Measurements from ENCODE around the gene FNDC1. TPM values are rescaled to one million over a fixed set of nuclear protein-coding genes. Genes with fewer than 3 reads are reported as not detected.

Gene FNDC1
- total RNA-seq, 1 experiment from 2014 or later, result 0.17 TPM

- intact Hi-C loops (cut with micrococcal nuclease; ENCODE audit: unreplicated experiment), result no loop called here
Observed at GRCh38 chr6:159163901-159164370, 5.3 kb upstream of the FNDC1 start.

DNA sequence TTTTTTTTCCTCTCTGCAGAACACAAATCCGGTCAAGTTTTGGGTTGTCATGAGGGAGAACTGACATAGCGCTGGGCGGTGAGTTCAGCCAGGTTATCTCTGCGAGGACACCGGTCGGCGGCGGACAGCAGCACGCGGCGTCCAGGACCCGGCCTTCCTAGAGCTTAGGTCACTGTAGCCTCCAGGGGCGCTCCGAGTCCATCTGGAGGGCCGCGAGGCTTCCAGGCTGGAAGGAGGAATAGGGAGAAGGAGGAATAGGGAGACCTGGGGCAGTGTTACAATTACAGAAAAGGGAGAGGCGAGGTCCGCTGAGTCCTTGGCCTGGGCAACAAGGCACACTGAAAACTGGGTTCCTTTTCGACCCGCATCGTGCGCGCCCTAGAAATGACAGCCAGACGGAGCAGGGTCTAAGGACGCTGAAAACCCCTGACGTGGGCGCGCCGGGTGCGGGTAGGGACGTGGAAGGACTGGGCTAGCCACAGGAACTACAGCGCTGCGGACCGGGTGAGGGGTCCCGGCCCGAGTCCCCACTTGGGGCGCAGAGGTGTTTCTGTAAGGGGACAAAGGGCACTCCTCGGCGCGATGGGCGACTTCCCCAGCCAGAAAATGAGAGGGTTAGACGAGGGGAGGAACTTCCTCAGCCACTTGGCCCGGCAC lies 536 bp upstream of the FNDC1 start:
- TF ChIP-seq, protein P1, sequence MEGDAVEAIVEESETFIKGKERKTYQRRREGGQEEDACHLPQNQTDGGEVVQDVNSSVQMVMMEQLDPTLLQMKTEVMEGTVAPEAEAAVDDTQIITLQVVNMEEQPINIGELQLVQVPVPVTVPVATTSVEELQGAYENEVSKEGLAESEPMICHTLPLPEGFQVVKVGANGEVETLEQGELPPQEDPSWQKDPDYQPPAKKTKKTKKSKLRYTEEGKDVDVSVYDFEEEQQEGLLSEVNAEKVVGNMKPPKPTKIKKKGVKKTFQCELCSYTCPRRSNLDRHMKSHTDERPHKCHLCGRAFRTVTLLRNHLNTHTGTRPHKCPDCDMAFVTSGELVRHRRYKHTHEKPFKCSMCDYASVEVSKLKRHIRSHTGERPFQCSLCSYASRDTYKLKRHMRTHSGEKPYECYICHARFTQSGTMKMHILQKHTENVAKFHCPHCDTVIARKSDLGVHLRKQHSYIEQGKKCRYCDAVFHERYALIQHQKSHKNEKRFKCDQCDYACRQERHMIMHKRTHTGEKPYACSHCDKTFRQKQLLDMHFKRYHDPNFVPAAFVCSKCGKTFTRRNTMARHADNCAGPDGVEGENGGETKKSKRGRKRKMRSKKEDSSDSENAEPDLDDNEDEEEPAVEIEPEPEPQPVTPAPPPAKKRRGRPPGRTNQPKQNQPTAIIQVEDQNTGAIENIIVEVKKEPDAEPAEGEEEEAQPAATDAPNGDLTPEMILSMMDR (IDR thresholded peaks at IDR 0.05; ENCODE audit: unreplicated experiment), result peak; percentile 37
- H3K27me3 Mint-ChIP-seq (ENCODE audit: unreplicated experiment), result peaks cover 100% of the 10 kb centered on the region
- no peaks in the 10 kb centered on the region for H3K9me3 Mint-ChIP-seq (ENCODE audit: low read depth, unreplicated experiment)
- CTCF ChIA-PET, result interaction anchor here (0.7 to 1.0 kb wide), 3 partner anchors 34 to 478 kb away, joined by 3 to 4 read pairs (median 3); no protein-coding TSS in a partner anchor
- intact Hi-C loops (cut with micrococcal nuclease; ENCODE audit: unreplicated experiment), result no loop called here
- BruUV-seq (replicated peaks), result no TSS peak
- peak; percentile 69 for DNase-seq
- no peaks in the 10 kb centered on the region for H3K36me3 Mint-ChIP-seq (ENCODE audit: insufficient read depth, unreplicated experiment)
- H3K4me1 Mint-ChIP-seq (ENCODE audit: low read depth, unreplicated experiment), result no peaks in the 10 kb centered on the region
- H3K27ac Mint-ChIP-seq (ENCODE audit: unreplicated experiment), result peak overlapping the region; percentile 13
- H3K4me3 Mint-ChIP-seq (ENCODE audit: low read depth, unreplicated experiment), result peak overlapping the region; percentile 74

More at GRCh38 chr6:159163901-159164370, 5.3 kb upstream of the FNDC1 start:
- no TSS peak for BruUV-seq (replicated peaks)
- DNase-seq, result no peak
- H3K4me3 Mint-ChIP-seq (ENCODE audit: low read depth, unreplicated experiment), result no peak overlapping the region
- CTCF ChIA-PET, result no interaction called here
- TF ChIP-seq, protein P1 (IDR thresholded peaks at IDR 0.05; ENCODE audit: unreplicated experiment), result no peak
- H3K9me3 Mint-ChIP-seq (ENCODE audit: low read depth, unreplicated experiment), result no peaks in the 10 kb centered on the region
- H3K27ac Mint-ChIP-seq (ENCODE audit: unreplicated experiment), result no peak overlapping the region
- H3K36me3 Mint-ChIP-seq (ENCODE audit: insufficient read depth, unreplicated experiment), result no peaks in the 10 kb centered on the region
- no peaks in the 10 kb centered on the region for H3K4me1 Mint-ChIP-seq (ENCODE audit: low read depth, unreplicated experiment)
- peaks cover 81% of the 10 kb centered on the region for H3K27me3 Mint-ChIP-seq (ENCODE audit: unreplicated experiment)

DNA sequence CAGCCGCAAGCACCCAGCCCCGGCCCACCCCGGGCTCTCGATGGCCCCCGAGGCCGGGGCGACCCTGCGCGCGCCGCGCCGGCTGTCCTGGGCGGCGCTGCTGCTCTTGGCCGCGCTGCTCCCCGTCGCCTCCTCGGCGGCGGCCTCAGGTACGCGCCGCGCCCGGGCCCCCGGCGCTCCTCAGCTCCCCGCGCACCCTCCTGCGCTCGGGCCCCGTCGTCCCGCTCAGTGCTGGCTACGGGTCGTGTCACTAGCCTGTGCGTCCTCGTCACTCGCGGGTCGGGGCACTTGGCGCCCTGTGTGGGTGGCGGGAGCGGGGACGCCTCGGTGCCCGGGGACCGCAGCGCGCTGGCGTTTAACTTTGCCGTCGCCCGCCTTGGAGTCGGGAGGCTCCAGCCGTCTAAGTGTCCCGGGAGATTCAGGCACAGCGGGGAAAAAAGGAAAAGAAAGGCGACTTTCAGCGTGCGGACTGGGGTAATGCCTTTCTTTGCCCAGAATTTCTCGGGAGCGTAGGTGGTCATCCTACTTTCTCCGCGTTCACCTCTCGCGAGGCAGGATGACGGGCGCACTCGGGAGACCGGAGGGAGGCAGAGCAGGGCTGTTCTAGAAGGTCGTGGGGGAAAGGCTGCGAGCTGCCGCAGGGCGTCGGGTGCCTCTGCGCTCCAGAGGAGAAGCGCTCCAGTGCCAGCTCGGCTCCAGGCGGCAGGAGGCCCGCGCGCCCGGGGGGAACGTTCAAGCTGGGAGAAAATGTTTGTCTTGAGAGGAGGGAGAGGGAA lies 545 bp downstream of the FNDC1 start:
- Mint-ChIP-seq H3K4me1 (ENCODE audit: low read depth, unreplicated experiment) (no peaks in the 10 kb centered on the region), H3K36me3 (ENCODE audit: insufficient read depth, unreplicated experiment) (no peaks in the 10 kb centered on the region), H3K9me3 (ENCODE audit: low read depth, unreplicated experiment) (no peaks in the 10 kb centered on the region), H3K27me3 (ENCODE audit: unreplicated experiment) (peaks cover 100% of the 10 kb centered on the region), H3K27ac (ENCODE audit: unreplicated experiment) (no peak overlapping the region), H3K4me3 (ENCODE audit: low read depth, unreplicated experiment) (peak overlapping the region; percentile 59)
- TF ChIP-seq, protein P1 (IDR thresholded peaks at IDR 0.05; ENCODE audit: unreplicated experiment), result no peak
- intact Hi-C loops (cut with micrococcal nuclease; ENCODE audit: unreplicated experiment), result loop anchor here (5.0 kb wide), 1 partner anchor 293 kb away; no protein-coding TSS in a partner anchor
- peak; percentile 18 for DNase-seq
- BruUV-seq (replicated peaks), result no TSS peak
- CTCF ChIA-PET, result interaction anchor here (0.8 kb wide), 1 partner anchor 53 kb away, joined by 3 read pairs; no protein-coding TSS in a partner anchor

- intact Hi-C loops (cut with micrococcal nuclease; ENCODE audit: unreplicated experiment), result loop anchor here (5.0 kb wide), 1 partner anchor 292 kb away; no protein-coding TSS in a partner anchor
- CTCF ChIA-PET, result interaction anchor here (0.8 kb wide), 1 partner anchor 53 kb away, joined by 3 read pairs; no protein-coding TSS in a partner anchor
- Mint-ChIP-seq H3K4me3 (ENCODE audit: low read depth, unreplicated experiment) (peak overlapping the region; percentile 59), H3K4me1 (ENCODE audit: low read depth, unreplicated experiment) (no peaks in the 10 kb centered on the region), H3K27ac (ENCODE audit: unreplicated experiment) (no peak overlapping the region), H3K9me3 (ENCODE audit: low read depth, unreplicated experiment) (no peaks in the 10 kb centered on the region), H3K27me3 (ENCODE audit: unreplicated experiment) (peaks cover 100% of the 10 kb centered on the region), H3K36me3 (ENCODE audit: insufficient read depth, unreplicated experiment) (no peaks in the 10 kb centered on the region)
- BruUV-seq (replicated peaks), result no TSS peak
- DNase-seq, result no peak
- TF ChIP-seq, protein P1 (IDR thresholded peaks at IDR 0.05; ENCODE audit: unreplicated experiment), result no peak
Observed at GRCh38 chr6:159170333-159170672, 1.1 kb downstream of the FNDC1 start.
